Keratinocyte (primary cell): ENCODE data around the gene DDIAS. TPM values are rescaled to one million over a fixed set of nuclear protein-coding genes. Genes with fewer than 3 reads are reported as not detected.
"Not testable (repeated sequence)": the region's sequence is repeated elsewhere in the genome, so short reads cannot be mapped to it uniquely, and the experiment has no call there.

Experiments
- DNase-seq: peaks from one replicate; pipeline ENCODE4 v3.0.0-alpha.2; 2011; ENCODE audit warnings: low read depth, missing footprints, low spot score
- FAIRE-seq: peaks from 2 replicates; lab custom pipeline; 2011; peaks lifted over from hg19 to GRCh38; lab: Jason Lieb, UNC
- H2AFZ ChIP-seq: 2 replicates; pipeline ENCODE4 v1.6.0; 2012; ENCODE audit warnings: low read length, control low read depth, inconsistent platforms; ENCODE audit not compliant: control insufficient read depth
- H3K27ac ChIP-seq: 2 replicates; pipeline ENCODE4 v1.5.1; 2011; ENCODE audit warnings: low read length; ENCODE audit not compliant: control insufficient read depth, insufficient read depth
- H3K27me3 ChIP-seq: 3 replicates; pipeline ENCODE4 v1.6.0; 2011; ENCODE audit warnings: low read length; ENCODE audit not compliant: control insufficient read depth, insufficient read depth; ENCODE audit errors: extremely low read depth
- H3K36me3 ChIP-seq, 2 experiments: 2 replicates in 1 of 2; 3 replicates in 1 of 2; pipeline ENCODE4 v1.5.1; 2011; ENCODE audit warnings: low read length in 2 of 2, mild to moderate bottlenecking in 1 of 2; ENCODE audit not compliant: control insufficient read depth in 2 of 2, insufficient read depth in 2 of 2; ENCODE audit errors: extremely low read depth in 1 of 2
- H3K4me1 ChIP-seq: 3 replicates; pipeline ENCODE4 v1.5.1; 2011; ENCODE audit warnings: low read length; ENCODE audit not compliant: control insufficient read depth, insufficient read depth; ENCODE audit errors: extremely low read depth
- H3K4me2 ChIP-seq: 3 replicates; pipeline ENCODE4 v1.6.0; 2011; ENCODE audit warnings: low read depth, low read length; ENCODE audit not compliant: control insufficient read depth, insufficient read depth; ENCODE audit errors: extremely low read depth
- H3K4me3 ChIP-seq, 3 experiments: fragments of 200-600 bp in 1 of 3; sonication (generic) in 1 of 3; 2 replicates in 2 of 3; 3 replicates in 1 of 3; pipeline ENCODE4 v1.5.1; 2011 to 2016; ENCODE audit warnings: low read length in 3 of 3, mild to moderate bottlenecking in 3 of 3, control low read depth in 2 of 3, inconsistent platforms in 1 of 3, low read depth in 1 of 3, mixed read lengths in 1 of 3, mixed run types in 1 of 3, moderate library complexity in 1 of 3; ENCODE audit not compliant: control insufficient read depth in 2 of 3, insufficient read depth in 2 of 3; ENCODE audit errors: extremely low read depth in 1 of 3
- H3K79me2 ChIP-seq: 2 replicates; pipeline ENCODE4 v1.6.0; 2012; ENCODE audit warnings: low read length; ENCODE audit not compliant: control insufficient read depth, insufficient read depth
- H3K9ac ChIP-seq: 3 replicates; pipeline ENCODE4 v1.6.0; 2011; ENCODE audit warnings: low read length; ENCODE audit not compliant: control insufficient read depth, insufficient read depth; ENCODE audit errors: extremely low read depth
- H3K9me1 ChIP-seq: 3 replicates; pipeline ENCODE4 v1.6.0; 2011; ENCODE audit warnings: low read length; ENCODE audit not compliant: control insufficient read depth, insufficient read depth; ENCODE audit errors: extremely low read depth
- H3K9me3 ChIP-seq: 2 replicates; pipeline ENCODE4 v1.5.1; 2012; ENCODE audit warnings: low read depth, low read length; ENCODE audit not compliant: control insufficient read depth
- H4K20me1 ChIP-seq: 3 replicates; pipeline ENCODE4 v1.6.0; 2011; ENCODE audit warnings: low read length; ENCODE audit not compliant: control insufficient read depth, insufficient read depth; ENCODE audit errors: extremely low read depth
- CTCF ChIP-seq, 3 experiments: IDR thresholded peaks in 1 of 3; conservative IDR thresholded peaks in 1 of 3; optimal IDR thresholded peaks in 1 of 3; 2 replicates in 2 of 3; 3 replicates in 1 of 3; pipeline versions ENCODE3 to v1.5.1; 2011; ENCODE audit warnings: low read length in 3 of 3, mild to moderate bottlenecking in 3 of 3, moderate library complexity in 2 of 3, control low read depth in 1 of 3, inconsistent platforms in 1 of 3; ENCODE audit not compliant: insufficient read depth in 2 of 3; ENCODE audit errors: extremely low read depth in 1 of 3
- EZH2 ChIP-seq: IDR thresholded peaks from one replicate; pipeline ENCODE4 v1.6.1; 2012; ENCODE audit warnings: inconsistent platforms, mild to moderate bottlenecking, low read length, moderate library complexity
- dilution Hi-C: fragments of 300-500 bp; cut with MboI; formaldehyde crosslinking; loops from one replicate; pipeline ENCODE4 v1.7.0; 2020; ENCODE audit warnings: low sequenced_read_pairs; ENCODE audit not compliant: extremely low pct_ligation_motif_present
- polyA plus RNA-seq, 5 experiments: library from polyadenylated mRNA; depleted of rRNA in 3 of 5; stranded (reverse) in 3 of 5; stranded (forward) in 1 of 5; unstranded in 1 of 5; fragments of >200 nt; gene quantifications; 1 replicate in 1 of 5; 2 replicates in 3 of 5; 3 replicates in 1 of 5; pipeline versions ENCODE4 v1.2.1 to v1.2.3, GENCODE V29; 2011 to 2012; ENCODE audit warnings: missing spikeins in 2 of 5, low read depth in 1 of 5, low replicate concordance in 1 of 5

Gene DDIAS
- polyA plus RNA-seq, 1 donor (not counting 4 experiments of a cell fraction or from before 2014, with no cell fraction given) = 8.7 TPM

- H3K9ac ChIP-seq = no peak overlapping the region
- FAIRE-seq = no peak
- TF ChIP-seq CTCF (optimal IDR thresholded peaks at IDR 0.05 in 1 of 3, IDR thresholded peaks at IDR 0.05 in 1 of 3, conservative IDR thresholded peaks at IDR 0.05 in 1 of 3; ENCODE audit: extremely low read depth in 1 of 3, insufficient read depth in 2 of 3, low read length in 3 of 3) (no peak), EZH2 (no peak)
- H3K79me2 ChIP-seq = no peaks in the 10 kb centered on the region
- H3K4me2 ChIP-seq = no peak overlapping the region
- no peak overlapping the region for H3K4me3 ChIP-seq
- no peak overlapping the region for H2AFZ ChIP-seq
- H3K27me3 ChIP-seq = no peaks in the 10 kb centered on the region
- H3K9me3 ChIP-seq = no peaks in the 10 kb centered on the region
- H3K27ac ChIP-seq = no peak overlapping the region
- dilution Hi-C loops = no loop called here
- H3K9me1 ChIP-seq = no peaks in the 10 kb centered on the region
- DNase-seq = no peak
- no peaks in the 10 kb centered on the region for H4K20me1 ChIP-seq
- H3K4me1 ChIP-seq = no peaks in the 10 kb centered on the region
- H3K36me3 ChIP-seq = no peaks in the 10 kb centered on the region
These were observed 65.8 kb downstream of the DDIAS start for GRCh38 chr11:82967381-82967780.

- dilution Hi-C loops = no loop called here
- Histone ChIP-seq H3K27ac (no peak overlapping the region), H2AFZ (no peak overlapping the region), H3K79me2 (no peaks in the 10 kb centered on the region), H3K9ac (no peak overlapping the region), H3K27me3 (no peaks in the 10 kb centered on the region), H3K9me3 (no peaks in the 10 kb centered on the region), H3K9me1 (no peaks in the 10 kb centered on the region), H3K4me2 (no peak overlapping the region), H3K4me1 (no peaks in the 10 kb centered on the region), H3K36me3 (no peaks in the 10 kb centered on the region), H3K4me3 (no peak overlapping the region), H4K20me1 (no peaks in the 10 kb centered on the region)
- FAIRE-seq (no peak), DNase-seq (no peak)
- TF ChIP-seq EZH2 (no peak), CTCF (optimal IDR thresholded peaks at IDR 0.05 in 1 of 3, IDR thresholded peaks at IDR 0.05 in 1 of 3, conservative IDR thresholded peaks at IDR 0.05 in 1 of 3; ENCODE audit: extremely low read depth in 1 of 3, insufficient read depth in 2 of 3, low read length in 3 of 3) (no peak)
These were observed 68.3 kb downstream of the DDIAS start for GRCh38 chr11:82969811-82970210.

DNA sequence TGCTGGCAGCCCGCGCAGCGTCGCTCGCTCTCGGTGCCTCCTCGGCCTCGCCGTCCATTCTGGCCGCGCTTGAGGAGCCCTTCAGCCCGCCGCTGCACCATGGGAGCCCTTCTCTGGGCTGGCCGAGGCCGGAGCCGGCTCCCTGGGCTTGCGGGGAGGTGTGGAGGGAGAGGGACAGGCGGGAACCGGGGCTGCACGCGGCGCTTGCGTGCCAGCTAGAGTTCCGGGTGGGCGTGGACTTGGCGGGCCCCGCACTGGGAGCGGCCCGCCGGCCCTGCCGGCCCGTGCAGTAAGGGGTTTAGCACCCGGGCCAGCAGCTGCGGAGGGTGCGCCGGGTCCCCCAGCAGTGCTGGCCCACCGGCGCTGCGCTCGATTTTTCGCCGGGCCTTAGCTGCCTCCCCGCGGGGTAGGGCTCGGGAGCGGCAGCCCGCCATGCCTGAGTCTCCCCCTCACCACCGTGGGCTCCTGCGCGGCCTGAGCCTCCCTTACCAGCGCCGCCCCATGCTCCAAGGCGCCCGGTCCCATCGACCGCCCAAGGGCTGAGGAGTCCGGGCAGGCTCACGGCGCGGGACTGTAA is 69.1 kb downstream of the DDIAS start:
- H3K27me3 ChIP-seq, H3K4me3 ChIP-seq, H3K4me1 ChIP-seq, dilution Hi-C loops, H3K4me2 ChIP-seq, H3K9me1 ChIP-seq, FAIRE-seq, H4K20me1 ChIP-seq, H3K36me3 ChIP-seq, H3K27ac ChIP-seq, H3K9ac ChIP-seq, H2AFZ ChIP-seq, H3K79me2 ChIP-seq, DNase-seq, H3K9me3 ChIP-seq: not testable (repeated sequence)

DNA sequence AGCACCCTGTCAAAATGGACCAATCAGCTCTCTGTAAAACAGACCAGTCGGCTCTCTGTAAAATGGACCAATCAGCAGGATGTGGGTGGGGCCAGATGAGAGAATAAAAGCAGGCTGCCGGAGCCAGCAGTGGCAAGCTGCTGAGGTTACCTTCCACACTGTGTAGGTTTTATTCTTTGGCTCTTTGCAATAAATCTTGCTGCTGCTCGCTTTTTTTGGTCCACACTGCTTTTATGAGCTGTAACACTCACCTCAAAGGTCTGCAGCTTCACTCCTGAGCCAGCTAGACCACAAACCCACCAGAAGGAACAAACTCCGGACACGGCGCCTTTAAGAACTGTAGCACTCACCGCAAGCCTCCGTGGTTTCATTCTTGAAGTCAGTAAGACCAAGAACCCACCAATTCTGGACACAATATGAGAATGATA is 70.0 kb downstream of the DDIAS start:
- DNase-seq, H3K9me1 ChIP-seq, H3K9me3 ChIP-seq, H3K4me1 ChIP-seq, dilution Hi-C loops, H3K4me3 ChIP-seq, H2AFZ ChIP-seq, H3K79me2 ChIP-seq, H3K27ac ChIP-seq, H3K27me3 ChIP-seq, H3K9ac ChIP-seq, H4K20me1 ChIP-seq, FAIRE-seq, H3K36me3 ChIP-seq, H3K4me2 ChIP-seq: not testable (repeated sequence)
